SK-N-SH (cell line): ENCODE data around the gene SIPA1L2. TPM values are rescaled to one million over a fixed set of nuclear protein-coding genes. Genes with fewer than 3 reads are reported as not detected.

Experiments used
- CTCF ChIA-PET: fragments of 300-600, 350-600 bp; formaldehyde crosslinking; extraction: SDS; loops from one replicate; lab custom pipeline; 2021; lab: Yijun Ruan, JAX
- POLR2A ChIA-PET: fragments of 350-600 bp; sonication (Branson Sonifier 250); formaldehyde crosslinking; extraction: SDS; loops from one replicate; lab custom pipeline; 2020; ENCODE audit warnings: antibody characterized with exemption, inconsistent platforms; lab: Yijun Ruan, JAX
- DNase-seq: peaks from one replicate; pipeline ENCODE4 v3.0.0; 2012
- H2AFZ ChIP-seq: fragments of 200-600 bp; sonication (generic); 2 replicates; pipeline ENCODE4 v1.8.1; 2016; ENCODE audit warnings: antibody characterized with exemption, mild to moderate bottlenecking, low read depth
- H3F3A ChIP-seq: fragments of 200-600 bp; sonication (generic); replicated peaks from 2 replicates; pipeline ENCODE3; 2016; ENCODE audit warnings: antibody characterized with exemption, mild to moderate bottlenecking; ENCODE audit not compliant: insufficient read depth
- H3K27ac ChIP-seq, 2 experiments: fragments of 200-500 bp in 1 of 2; fragments of 200-600 bp in 1 of 2; sonication (Bioruptor generic) in 1 of 2; sonication (generic), shearing (Covaris generic) in 1 of 2; 2 replicates each; pipeline versions ENCODE4 v1.5.1 to v1.6.1; 2014 to 2016; ENCODE audit warnings: low read depth in 2 of 2, inconsistent platforms in 1 of 2, low read length in 1 of 2, mild to moderate bottlenecking in 1 of 2, mixed read lengths in 1 of 2
- H3K27me3 ChIP-seq: fragments of 200-600 bp; sonication (generic), shearing (Covaris generic); 2 replicates; pipeline ENCODE4 v1.6.1; 2016; ENCODE audit warnings: mixed run types; ENCODE audit not compliant: insufficient read depth
- H3K36me3 ChIP-seq, 2 experiments: fragments of 200-500 bp in 1 of 2; fragments of 200-600 bp in 1 of 2; sonication (Bioruptor generic) in 1 of 2; sonication (generic) in 1 of 2; replicated peaks in 1 of 2; 2 replicates each; pipeline versions ENCODE3 to v1.5.1; 2014 to 2016; ENCODE audit warnings: low read length in 1 of 2, mild to moderate bottlenecking in 1 of 2; ENCODE audit not compliant: insufficient read depth in 2 of 2, control insufficient read depth in 1 of 2
- H3K4me1 ChIP-seq, 2 experiments: fragments of 200-500 bp in 1 of 2; fragments of 200-600 bp in 1 of 2; sonication (Bioruptor generic) in 1 of 2; sonication (generic), shearing (Covaris generic) in 1 of 2; 2 replicates each; pipeline versions ENCODE4 v1.5.1 to v1.6.1; 2014 to 2016; ENCODE audit warnings: low read depth in 1 of 2, low read length in 1 of 2, mixed run types in 1 of 2; ENCODE audit not compliant: insufficient read depth in 2 of 2, control insufficient read depth in 1 of 2
- H3K4me2 ChIP-seq: fragments of 200-600 bp; sonication (generic), shearing (Covaris generic); 2 replicates; pipeline ENCODE4 v1.6.1; 2017; ENCODE audit warnings: mixed run types
- H3K4me3 ChIP-seq, 2 experiments: fragments of 200-500 bp in 1 of 2; fragments of 200-600 bp in 1 of 2; sonication (Bioruptor generic) in 1 of 2; sonication (generic), shearing (Covaris generic) in 1 of 2; 2 replicates each; pipeline versions ENCODE4 v1.5.1 to v1.8.1; 2014 to 2016; ENCODE audit warnings: low read depth in 2 of 2, inconsistent platforms in 1 of 2, low read length in 1 of 2, mild to moderate bottlenecking in 1 of 2, mixed read lengths in 1 of 2, moderate library complexity in 1 of 2
- H3K79me2 ChIP-seq: fragments of 200-600 bp; sonication (generic); 2 replicates; pipeline ENCODE4 v1.8.1; 2017; ENCODE audit warnings: mild to moderate bottlenecking; ENCODE audit not compliant: insufficient read depth
- H3K9ac ChIP-seq: fragments of 200-600 bp; sonication (generic); 2 replicates; pipeline ENCODE4 v1.6.1; 2017; ENCODE audit warnings: mixed run types
- H3K9me2 ChIP-seq: fragments of 200-600 bp; sonication (generic); 2 replicates; pipeline ENCODE4 v1.6.1; 2017; ENCODE audit warnings: mixed run types
- H3K9me3 ChIP-seq: fragments of 200-600 bp; sonication (generic); 2 replicates; pipeline ENCODE4 v1.6.1; 2017; ENCODE audit warnings: mixed run types, mild to moderate bottlenecking, moderate library complexity
- H4K20me1 ChIP-seq: fragments of 200-600 bp; sonication (generic); 2 replicates; pipeline ENCODE4 v1.6.1; 2017; ENCODE audit warnings: mild to moderate bottlenecking, mixed run types; ENCODE audit not compliant: insufficient read depth
- EP300 ChIP-seq, 2 experiments: IDR thresholded peaks; 2 replicates each; pipeline versions ENCODE4 v1.4.0 to v1.6.1; 2012; ENCODE audit warnings: borderline replicate concordance in 1 of 2, low read depth in 1 of 2, low read length in 1 of 2
- FOXM1 ChIP-seq: IDR thresholded peaks from 2 replicates; pipeline ENCODE4 v1.4.0; 2012; ENCODE audit warnings: low read depth, mild to moderate bottlenecking
- MEF2A ChIP-seq: IDR thresholded peaks from 2 replicates; pipeline ENCODE4 v1.4.0; 2012; ENCODE audit warnings: low read depth, borderline replicate concordance
- NFIC ChIP-seq: IDR thresholded peaks from 2 replicates; pipeline ENCODE4 v1.4.0; 2012; ENCODE audit warnings: borderline replicate concordance
- NRF1 ChIP-seq: IDR thresholded peaks from 2 replicates; pipeline ENCODE4 v1.6.1; 2012; ENCODE audit warnings: low read depth, mild to moderate bottlenecking, low read length
- POLR2AphosphoS5 ChIP-seq: IDR thresholded peaks from 2 replicates; pipeline ENCODE4 v1.6.1; 2012; ENCODE audit warnings: low read depth, low read length
- RCOR1 ChIP-seq: fragments of 150-350 bp; IDR thresholded peaks from 2 replicates; pipeline ENCODE4 v1.6.1; 2017; ENCODE audit warnings: antibody characterized with exemption, low read length
- SMC3 ChIP-seq: IDR thresholded peaks from 2 replicates; pipeline ENCODE4 v1.6.1; 2012; ENCODE audit warnings: low read depth, low read length, improper control_type of control experiment
- TAF1 ChIP-seq: IDR thresholded peaks from 2 replicates; pipeline ENCODE4 v1.6.1; 2012; ENCODE audit warnings: low read depth, mild to moderate bottlenecking, low read length, moderate library complexity, borderline replicate concordance
- YY1 ChIP-seq: IDR thresholded peaks from 2 replicates; pipeline ENCODE4 v1.4.0; 2012; ENCODE audit warnings: low read depth, mild to moderate bottlenecking
- WGBS: methylation state at CpG from one replicate; pipeline ENCODE4 v1.1.6; 2017; ENCODE audit warnings: low lambda C conversion rate; 5-methylcytosine and 5-hydroxymethylcytosine counted together
- polyA plus RNA-seq, 3 experiments: library from polyadenylated mRNA; depleted of rRNA; stranded (reverse); fragments of >200 nt; gene quantifications; 2 replicates each; pipeline ENCODE4 v1.2.3, GENCODE V29; 2012
- TF ChIP-seq, protein P1 (sequence below): fragments of 200-600 bp; sonication (generic); IDR thresholded peaks from 2 replicates; pipeline ENCODE4 v1.6.1; 2017; ENCODE audit warnings: antibody characterized with exemption, mild to moderate bottlenecking, moderate library complexity
- TF ChIP-seq, protein P2 (sequence below): IDR thresholded peaks from 2 replicates; pipeline ENCODE4 v1.4.0; 2012; ENCODE audit warnings: low read depth, borderline replicate concordance
- TF ChIP-seq, protein P3 (sequence below): IDR thresholded peaks from 2 replicates; pipeline ENCODE4 v1.6.1; 2012; ENCODE audit warnings: mild to moderate bottlenecking, low read depth, low read length, moderate library complexity
- TF ChIP-seq, protein P4 (sequence below): fragments of 150-350 bp; IDR thresholded peaks from 2 replicates; pipeline ENCODE4 v1.6.1; 2016; ENCODE audit warnings: mild to moderate bottlenecking, low read depth, low read length

SIPA1L2 gene
- polyA plus RNA-seq, 1 of the 3 experiments (the other 2 are of a cell fraction) = 0.48 TPM

DNA sequence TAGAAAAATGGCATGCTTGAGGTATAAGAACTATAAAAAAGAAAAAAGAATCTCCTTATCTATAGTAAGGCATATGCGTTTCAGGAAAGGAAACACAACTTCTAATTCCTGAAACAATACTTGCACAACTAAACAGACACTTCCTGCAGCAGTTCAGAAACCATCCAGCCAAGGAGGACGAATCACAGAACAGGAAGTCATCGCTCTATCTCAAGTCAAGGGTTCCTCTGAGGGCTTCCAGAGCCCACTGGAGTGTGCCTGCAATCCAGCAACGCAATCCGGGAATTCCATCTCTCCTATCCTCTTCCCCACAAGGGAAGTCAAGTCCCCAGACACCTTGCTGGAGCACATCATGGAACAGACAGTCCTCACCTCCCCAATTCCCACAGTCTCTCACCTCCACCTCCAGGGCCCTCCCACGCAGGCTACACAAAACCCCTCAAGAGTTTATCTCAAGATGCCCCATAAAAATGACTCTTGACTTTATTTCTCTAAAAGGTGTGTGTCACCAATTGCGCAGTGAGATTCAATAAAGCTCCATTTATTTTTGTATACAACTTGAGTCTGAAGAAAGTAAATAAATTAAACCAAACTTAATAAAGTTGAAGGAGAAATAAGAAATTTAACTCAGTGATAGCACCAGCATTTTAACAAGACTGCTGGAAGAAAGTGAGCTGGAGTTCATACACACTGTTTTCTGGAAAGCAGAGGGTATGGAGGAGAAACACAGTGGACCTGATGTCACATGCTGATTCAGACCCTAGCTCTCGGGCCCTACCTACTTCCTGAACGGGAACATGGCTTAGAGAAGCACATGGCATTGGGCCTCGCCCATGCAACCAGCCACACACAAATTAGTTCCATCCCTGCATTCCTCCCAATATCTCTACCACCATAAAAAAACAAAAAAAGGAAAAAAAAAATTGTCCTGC, 39.9 kb downstream of the SIPA1L2 start:
- Histone ChIP-seq H3K9me2 (no peaks in the 10 kb centered on the region), H3K9ac (no peak overlapping the region), H3F3A (no peaks in the 10 kb centered on the region), H3K27me3 (no peaks in the 10 kb centered on the region), H2AFZ (no peak overlapping the region), H4K20me1 (no peaks in the 10 kb centered on the region), H3K4me2 (no peak overlapping the region), H3K27ac (no peak overlapping the region; a peak in 1 of 4 replicates), H3K36me3 (no peaks in the 10 kb centered on the region), H3K9me3 (no peaks in the 10 kb centered on the region), H3K4me3 (no peak overlapping the region), H3K4me1 (peaks cover 0 to 14% of the 10 kb centered on the region in 2 experiments; a peak in 2 of 4 replicates), H3K79me2 (no peaks in the 10 kb centered on the region)
- WGBS = 65% methylated on average over 10 of the region's 10 CpGs
- DNase-seq = no peak
- ChIA-PET CTCF (no interaction called here), POLR2A (no interaction called here)
- TF ChIP-seq RCOR1 (no peak), TAF1 (no peak), YY1 (no peak), FOXM1 (no peak), NFIC (no peak), EP300 (IDR thresholded peaks at IDR 0.05; ENCODE audit: borderline replicate concordance in 1 of 2, low read depth in 1 of 2, low read length in 1 of 2) (no peak), MEF2A (no peak), POLR2AphosphoS5 (no peak), SMC3 (no peak), NRF1 (no peak)
- TF ChIP-seq, protein P1, sequence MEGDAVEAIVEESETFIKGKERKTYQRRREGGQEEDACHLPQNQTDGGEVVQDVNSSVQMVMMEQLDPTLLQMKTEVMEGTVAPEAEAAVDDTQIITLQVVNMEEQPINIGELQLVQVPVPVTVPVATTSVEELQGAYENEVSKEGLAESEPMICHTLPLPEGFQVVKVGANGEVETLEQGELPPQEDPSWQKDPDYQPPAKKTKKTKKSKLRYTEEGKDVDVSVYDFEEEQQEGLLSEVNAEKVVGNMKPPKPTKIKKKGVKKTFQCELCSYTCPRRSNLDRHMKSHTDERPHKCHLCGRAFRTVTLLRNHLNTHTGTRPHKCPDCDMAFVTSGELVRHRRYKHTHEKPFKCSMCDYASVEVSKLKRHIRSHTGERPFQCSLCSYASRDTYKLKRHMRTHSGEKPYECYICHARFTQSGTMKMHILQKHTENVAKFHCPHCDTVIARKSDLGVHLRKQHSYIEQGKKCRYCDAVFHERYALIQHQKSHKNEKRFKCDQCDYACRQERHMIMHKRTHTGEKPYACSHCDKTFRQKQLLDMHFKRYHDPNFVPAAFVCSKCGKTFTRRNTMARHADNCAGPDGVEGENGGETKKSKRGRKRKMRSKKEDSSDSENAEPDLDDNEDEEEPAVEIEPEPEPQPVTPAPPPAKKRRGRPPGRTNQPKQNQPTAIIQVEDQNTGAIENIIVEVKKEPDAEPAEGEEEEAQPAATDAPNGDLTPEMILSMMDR = no peak
- TF ChIP-seq, protein P2, sequence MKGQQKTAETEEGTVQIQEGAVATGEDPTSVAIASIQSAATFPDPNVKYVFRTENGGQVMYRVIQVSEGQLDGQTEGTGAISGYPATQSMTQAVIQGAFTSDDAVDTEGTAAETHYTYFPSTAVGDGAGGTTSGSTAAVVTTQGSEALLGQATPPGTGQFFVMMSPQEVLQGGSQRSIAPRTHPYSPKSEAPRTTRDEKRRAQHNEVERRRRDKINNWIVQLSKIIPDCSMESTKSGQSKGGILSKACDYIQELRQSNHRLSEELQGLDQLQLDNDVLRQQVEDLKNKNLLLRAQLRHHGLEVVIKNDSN = no peak
- TF ChIP-seq, protein P3, sequence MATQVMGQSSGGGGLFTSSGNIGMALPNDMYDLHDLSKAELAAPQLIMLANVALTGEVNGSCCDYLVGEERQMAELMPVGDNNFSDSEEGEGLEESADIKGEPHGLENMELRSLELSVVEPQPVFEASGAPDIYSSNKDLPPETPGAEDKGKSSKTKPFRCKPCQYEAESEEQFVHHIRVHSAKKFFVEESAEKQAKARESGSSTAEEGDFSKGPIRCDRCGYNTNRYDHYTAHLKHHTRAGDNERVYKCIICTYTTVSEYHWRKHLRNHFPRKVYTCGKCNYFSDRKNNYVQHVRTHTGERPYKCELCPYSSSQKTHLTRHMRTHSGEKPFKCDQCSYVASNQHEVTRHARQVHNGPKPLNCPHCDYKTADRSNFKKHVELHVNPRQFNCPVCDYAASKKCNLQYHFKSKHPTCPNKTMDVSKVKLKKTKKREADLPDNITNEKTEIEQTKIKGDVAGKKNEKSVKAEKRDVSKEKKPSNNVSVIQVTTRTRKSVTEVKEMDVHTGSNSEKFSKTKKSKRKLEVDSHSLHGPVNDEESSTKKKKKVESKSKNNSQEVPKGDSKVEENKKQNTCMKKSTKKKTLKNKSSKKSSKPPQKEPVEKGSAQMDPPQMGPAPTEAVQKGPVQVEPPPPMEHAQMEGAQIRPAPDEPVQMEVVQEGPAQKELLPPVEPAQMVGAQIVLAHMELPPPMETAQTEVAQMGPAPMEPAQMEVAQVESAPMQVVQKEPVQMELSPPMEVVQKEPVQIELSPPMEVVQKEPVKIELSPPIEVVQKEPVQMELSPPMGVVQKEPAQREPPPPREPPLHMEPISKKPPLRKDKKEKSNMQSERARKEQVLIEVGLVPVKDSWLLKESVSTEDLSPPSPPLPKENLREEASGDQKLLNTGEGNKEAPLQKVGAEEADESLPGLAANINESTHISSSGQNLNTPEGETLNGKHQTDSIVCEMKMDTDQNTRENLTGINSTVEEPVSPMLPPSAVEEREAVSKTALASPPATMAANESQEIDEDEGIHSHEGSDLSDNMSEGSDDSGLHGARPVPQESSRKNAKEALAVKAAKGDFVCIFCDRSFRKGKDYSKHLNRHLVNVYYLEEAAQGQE = no peak
- TF ChIP-seq, protein P4, sequence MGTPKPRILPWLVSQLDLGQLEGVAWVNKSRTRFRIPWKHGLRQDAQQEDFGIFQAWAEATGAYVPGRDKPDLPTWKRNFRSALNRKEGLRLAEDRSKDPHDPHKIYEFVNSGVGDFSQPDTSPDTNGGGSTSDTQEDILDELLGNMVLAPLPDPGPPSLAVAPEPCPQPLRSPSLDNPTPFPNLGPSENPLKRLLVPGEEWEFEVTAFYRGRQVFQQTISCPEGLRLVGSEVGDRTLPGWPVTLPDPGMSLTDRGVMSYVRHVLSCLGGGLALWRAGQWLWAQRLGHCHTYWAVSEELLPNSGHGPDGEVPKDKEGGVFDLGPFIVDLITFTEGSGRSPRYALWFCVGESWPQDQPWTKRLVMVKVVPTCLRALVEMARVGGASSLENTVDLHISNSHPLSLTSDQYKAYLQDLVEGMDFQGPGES = no peak
